ENCODE data around the gene SLC18A2.

SLC18A2 gene

DNA sequence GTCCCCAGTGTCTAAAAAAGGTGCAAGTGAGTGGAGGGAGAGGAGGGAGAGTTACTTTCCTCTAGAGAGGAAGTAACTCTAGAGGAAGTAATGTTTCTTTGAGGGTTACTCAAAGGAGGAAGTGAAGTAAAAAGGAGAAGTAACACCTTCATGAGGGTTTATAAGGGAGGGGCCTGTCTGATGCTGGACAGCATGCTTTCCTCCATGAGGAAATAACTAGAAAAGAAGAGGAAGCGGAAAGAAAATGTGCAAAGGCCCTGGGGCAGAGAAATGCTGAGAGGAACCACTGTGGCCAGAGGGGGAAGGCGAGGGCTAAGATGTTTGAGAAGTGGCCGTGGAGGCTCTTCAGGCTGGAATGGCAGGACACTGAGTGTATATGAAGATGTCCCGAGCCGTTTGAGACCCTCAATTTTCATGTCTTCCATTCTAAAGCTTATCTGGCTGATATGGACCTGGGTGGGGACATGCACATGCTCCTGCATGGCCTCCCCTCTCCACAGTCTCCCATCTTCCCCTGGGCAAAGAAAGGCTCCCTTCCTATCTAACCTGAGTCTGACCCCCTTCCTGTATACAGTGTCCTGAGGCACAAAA lies 3.4 kb upstream of the SLC18A2 start:
- no peak overlapping the region for H3K4me3 ChIP-seq (ENCODE audit: low read depth, low read length)
- no peak for DNase-seq (ENCODE audit: low read depth)
- no peak for TF ChIP-seq CTCF (IDR thresholded peaks at IDR 0.05; ENCODE audit: low read depth, low read length, missing control alignments)

DNA sequence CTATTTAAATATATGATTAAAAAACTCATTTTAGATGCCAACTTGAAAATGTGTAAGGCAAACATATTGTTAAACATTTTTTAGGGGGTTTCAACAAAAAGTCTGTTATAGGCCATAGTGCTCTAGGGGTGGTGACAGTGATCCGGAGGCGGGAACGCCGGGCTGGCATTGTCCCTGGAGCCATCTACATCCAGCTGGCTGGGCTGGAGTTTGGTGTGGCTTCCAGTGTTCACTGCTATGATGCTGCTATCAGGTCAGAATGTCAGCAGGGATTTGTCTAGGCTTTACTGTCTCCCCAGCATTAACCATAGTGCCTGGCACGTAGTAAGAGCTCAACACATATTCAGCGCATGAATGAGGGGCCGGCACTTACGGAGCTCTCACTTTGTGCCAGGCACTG lies 1.9 kb upstream of the SLC18A2 start:
- TF ChIP-seq CTCF (IDR thresholded peaks at IDR 0.05; ENCODE audit: low read depth, low read length, missing control alignments): no peak
- DNase-seq (ENCODE audit: low read depth): no peak
- no peak overlapping the region for H3K4me3 ChIP-seq (ENCODE audit: low read depth, low read length)

DNA sequence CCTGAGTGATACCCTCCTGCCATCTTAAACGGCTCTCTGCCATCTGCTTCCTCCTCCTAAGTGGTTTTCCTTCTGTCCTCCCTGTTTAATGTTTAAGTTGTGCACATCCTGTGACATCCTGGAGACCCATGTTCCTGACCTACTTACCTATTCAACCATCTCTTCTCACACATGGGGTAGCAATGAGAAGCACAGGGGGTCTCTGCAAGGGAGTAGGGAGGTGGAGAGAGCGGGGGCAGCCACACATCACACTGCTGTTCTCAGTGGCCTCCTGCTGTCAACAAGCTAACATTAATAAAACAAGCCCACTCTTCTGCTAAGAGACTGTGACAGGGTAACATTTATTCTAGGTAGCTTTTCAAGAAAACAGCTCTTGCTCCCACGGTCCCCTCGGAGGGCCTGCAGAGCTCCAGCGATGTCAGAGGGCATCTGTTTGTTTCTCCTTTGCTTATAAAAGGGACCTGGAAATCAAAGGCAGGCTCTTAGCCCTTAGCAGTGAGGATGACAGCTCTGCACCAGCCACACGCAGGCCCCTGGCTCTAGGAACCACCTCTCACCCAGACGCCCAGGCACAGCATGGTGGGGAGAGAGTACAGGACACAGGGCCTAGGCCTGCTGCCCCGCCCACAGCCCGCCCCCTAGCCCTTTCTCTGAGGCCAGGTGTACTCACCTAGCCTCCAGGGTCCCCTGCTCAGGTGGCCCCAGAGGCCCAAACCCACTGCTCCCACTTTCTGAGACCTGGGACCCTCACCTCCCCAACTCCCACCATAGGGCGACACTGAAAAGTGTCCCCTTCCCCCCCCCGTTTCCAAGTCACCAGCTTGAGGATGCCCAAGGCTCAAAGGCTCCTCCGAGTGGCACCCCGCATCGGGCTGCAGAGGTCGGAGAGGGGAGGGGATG lies 943 bp upstream of the SLC18A2 start:
- no peak for DNase-seq (ENCODE audit: low read depth)
- no peak for TF ChIP-seq CTCF (IDR thresholded peaks at IDR 0.05; ENCODE audit: low read depth, low read length, missing control alignments)
- H3K4me3 ChIP-seq (ENCODE audit: low read depth, low read length): no peak overlapping the region

DNA sequence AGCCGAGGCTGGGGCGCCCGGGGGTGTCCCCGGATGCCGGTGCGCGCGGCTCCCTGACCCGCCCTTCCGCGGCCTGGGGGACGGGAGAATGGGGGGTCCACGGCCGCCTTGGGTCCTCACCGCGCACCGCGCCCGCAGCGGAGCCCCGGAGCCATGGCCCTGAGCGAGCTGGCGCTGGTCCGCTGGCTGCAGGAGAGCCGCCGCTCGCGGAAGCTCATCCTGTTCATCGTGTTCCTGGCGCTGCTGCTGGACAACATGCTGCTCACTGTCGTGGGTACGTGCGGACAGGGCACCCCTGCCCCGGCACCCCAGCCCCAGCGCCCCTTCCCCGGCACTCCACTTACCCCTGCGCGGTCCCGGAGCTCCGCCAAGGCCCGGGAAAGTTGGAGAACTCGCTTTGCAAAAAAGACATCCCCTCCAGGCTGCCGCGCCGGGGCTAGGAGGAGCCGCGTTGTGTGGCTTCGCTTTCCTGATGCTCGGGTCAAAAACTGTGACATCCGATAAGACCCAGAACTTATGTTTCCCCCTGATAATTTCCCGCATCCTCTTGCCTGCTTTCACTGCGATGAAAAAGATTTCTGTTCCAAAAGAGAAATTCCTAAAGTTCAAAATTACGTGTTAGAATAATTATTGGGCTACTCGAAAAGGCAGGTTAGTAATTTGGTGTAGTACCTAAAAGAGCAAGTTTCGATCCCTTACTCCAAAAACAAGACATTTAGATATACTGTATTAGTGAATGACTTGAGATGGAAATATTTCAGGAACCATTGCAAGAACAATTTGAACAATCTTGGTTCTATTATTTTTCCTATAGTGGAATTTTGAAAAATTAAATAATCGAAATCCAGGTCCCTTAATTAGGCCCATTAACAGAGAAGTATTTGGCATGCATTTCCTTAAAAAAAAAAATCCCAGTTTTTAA lies 888 bp downstream of the SLC18A2 start:
- H3K4me3 ChIP-seq (ENCODE audit: low read depth, low read length): no peak overlapping the region
- no peak for DNase-seq (ENCODE audit: low read depth)
- no peak for TF ChIP-seq CTCF (IDR thresholded peaks at IDR 0.05; ENCODE audit: low read depth, low read length, missing control alignments)

DNA sequence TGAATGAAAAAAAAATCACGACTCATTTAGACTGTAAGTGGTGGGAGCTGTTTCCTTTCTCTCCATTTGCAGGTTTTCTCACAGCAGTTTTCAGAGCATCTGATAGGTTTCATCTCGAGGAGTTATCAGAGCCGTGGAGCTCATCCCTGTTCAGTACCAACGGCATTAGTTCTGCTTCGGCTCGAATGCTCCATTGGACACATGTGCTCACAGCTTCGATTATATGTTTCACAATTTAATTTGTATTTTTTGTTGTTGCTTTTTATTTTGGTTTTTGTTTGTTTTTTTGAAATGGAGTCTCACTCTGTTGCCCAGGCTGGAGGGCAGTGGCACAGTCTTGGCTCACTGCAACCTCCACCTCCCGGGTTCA lies 1.5 kb downstream of the SLC18A2 start:
- no peak overlapping the region for H3K4me3 ChIP-seq (ENCODE audit: low read depth, low read length)
- no peak for TF ChIP-seq CTCF (IDR thresholded peaks at IDR 0.05; ENCODE audit: low read depth, low read length, missing control alignments)
- DNase-seq (ENCODE audit: low read depth): no peak

DNA sequence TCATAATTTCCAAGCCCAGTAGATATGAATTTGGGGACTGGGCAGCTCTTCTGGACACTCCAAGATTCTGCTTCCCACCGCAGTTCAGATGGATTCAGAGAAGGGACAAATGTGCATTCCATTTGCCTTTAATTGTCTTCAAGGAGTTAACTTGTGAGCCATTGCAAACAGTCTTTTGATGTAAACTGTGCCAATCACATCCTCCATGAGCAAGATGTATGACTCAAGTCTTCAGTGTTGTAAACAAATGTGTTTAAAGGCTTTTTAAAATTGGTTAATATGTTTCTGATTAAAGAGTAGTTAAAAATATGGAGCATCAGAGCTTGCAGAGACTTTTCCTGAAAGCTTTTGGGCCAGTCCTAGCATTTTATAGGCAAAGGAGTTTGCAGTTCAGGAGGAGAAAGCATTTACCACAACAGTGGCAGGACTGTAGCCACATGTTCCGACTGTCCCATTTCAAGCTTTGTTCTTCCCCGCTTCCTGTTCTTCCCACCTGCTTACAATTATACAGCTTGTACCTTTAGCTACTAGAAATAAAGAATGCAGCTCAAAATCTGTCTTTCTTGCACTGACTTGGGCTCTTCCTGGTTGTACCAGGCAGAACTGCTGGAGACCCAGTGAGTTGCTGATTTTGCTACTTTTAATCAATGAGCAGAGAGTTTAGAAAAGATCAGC lies 6.2 kb downstream of the SLC18A2 start:
- H3K4me3 ChIP-seq (ENCODE audit: low read depth, low read length): no peak overlapping the region
- no peak for TF ChIP-seq CTCF (IDR thresholded peaks at IDR 0.05; ENCODE audit: low read depth, low read length, missing control alignments)

More for the DNA sequence above, 6.2 kb downstream of the SLC18A2 start:
- DNase-seq (ENCODE audit: low read depth): no peak
